GM23338 (cell line): Measurements from ENCODE around the gene LBX1.

Experiments
- CREB1 ChIP-seq: fragments of 250-450 bp; sonication (Bioruptor Pico); IDR thresholded peaks from 2 replicates; pipeline ENCODE4 v1.5.0; 2020; ENCODE audit warnings: low read depth, mild to moderate bottlenecking, moderate library complexity
- CTCF ChIP-seq, 2 experiments: fragments of 200-600 bp in 1 of 2; sonication (generic) in 1 of 2; conservative IDR thresholded peaks; 2 replicates each; pipeline versions ENCODE4 v1.5.1 to v1.6.1; 2016 to 2017; ENCODE audit warnings: antibody characterized with exemption in 2 of 2, low read depth in 2 of 2, mild to moderate bottlenecking in 2 of 2, moderate library complexity in 1 of 2
- ETS1 ChIP-seq: IDR thresholded peaks from 2 replicates; pipeline ENCODE4 v1.6.1; 2016; ENCODE audit warnings: antibody characterized with exemption
- EZH2 ChIP-seq: fragments of 200-600 bp; sonication (generic); IDR thresholded peaks from one replicate; pipeline ENCODE4 v1.8.0; 2017; ENCODE audit warnings: antibody characterized with exemption, mild to moderate bottlenecking, low read depth; ENCODE audit not compliant: unreplicated experiment
- JUNB ChIP-seq: IDR thresholded peaks from one replicate; pipeline ENCODE4 v1.6.1; 2016; ENCODE audit warnings: antibody characterized with exemption; ENCODE audit not compliant: unreplicated experiment
- POLR2AphosphoS5 ChIP-seq: IDR thresholded peaks from 2 replicates; pipeline ENCODE4 v1.6.1; 2016; ENCODE audit warnings: antibody characterized with exemption, low read depth
- REST ChIP-seq: IDR thresholded peaks from one replicate; pipeline ENCODE4 v1.6.1; 2018; ENCODE audit warnings: antibody characterized with exemption; ENCODE audit not compliant: unreplicated experiment

- no peak for TF ChIP-seq CREB1 (CRISPR knock-in tag)
- TF ChIP-seq CTCF (conservative IDR thresholded peaks at IDR 0.05; ENCODE audit: low read depth in 2 of 2), result no peak
- no peak for TF ChIP-seq REST
- TF ChIP-seq EZH2, result peak; percentile 89
- TF ChIP-seq POLR2AphosphoS5, result no peak
- no peak for TF ChIP-seq JUNB
- TF ChIP-seq ETS1, result no peak
These were observed 12.2 kb downstream of the LBX1 start for GRCh38 chr10:101217044-101217425.
